Stomach (tissue), 4 donors: ENCODE measurements around the gene MYOG.

Experiments used
- POLR2A ChIP-seq, 4 donors: fragments of 450-650 bp; IDR thresholded peaks; one replicate each; pipeline ENCODE4 v1.6.1; 2016; ENCODE audit warnings: antibody characterized with exemption in 4 of 4, control low read depth in 2 of 4, mild to moderate bottlenecking in 1 of 4, moderate library complexity in 1 of 4
- TF ChIP-seq, protein P1 (sequence below), 7 experiments: fragments of 450-650 bp in 4 of 7; fragments of 200-600 bp in 3 of 7; sonication (generic) in 3 of 7; IDR thresholded peaks; one replicate each; pipeline ENCODE4 v1.5.1; 2016 to 2019; ENCODE audit warnings: antibody characterized with exemption in 7 of 7, control low read depth in 2 of 7, mild to moderate bottlenecking in 1 of 7

DNA sequence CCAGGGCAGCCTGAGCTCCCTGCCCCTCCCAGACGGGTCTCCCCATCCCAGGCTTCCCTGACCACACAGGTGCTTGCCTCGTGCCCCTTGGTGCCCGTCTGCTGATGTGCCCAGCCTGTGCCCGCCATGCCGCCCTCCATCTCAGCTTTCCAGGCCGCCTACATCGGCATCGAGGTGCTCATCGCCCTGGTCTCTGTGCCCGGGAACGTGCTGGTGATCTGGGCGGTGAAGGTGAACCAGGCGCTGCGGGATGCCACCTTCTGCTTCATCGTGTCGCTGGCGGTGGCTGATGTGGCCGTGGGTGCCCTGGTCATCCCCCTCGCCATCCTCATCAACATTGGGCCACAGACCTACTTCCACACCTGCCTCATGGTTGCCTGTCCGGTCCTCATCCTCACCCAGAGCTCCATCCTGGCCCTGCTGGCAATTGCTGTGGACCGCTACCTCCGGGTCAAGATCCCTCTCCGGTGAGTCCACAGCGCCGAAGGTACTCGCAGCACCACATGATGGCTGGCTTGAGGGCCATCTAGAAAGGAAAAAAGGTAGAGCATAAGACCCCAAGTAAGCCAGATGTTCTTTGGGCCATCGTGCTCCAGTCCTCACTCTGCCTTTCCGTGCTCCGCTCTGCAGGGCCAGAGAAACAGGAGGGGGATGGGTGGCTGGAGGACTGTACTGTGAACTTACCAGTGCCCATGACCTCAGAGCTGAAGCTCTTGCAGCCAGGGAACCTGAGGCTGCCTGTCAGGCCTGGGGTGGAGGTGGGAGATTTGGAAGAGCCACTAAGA is 43.1 kb upstream of the MYOG start:
- TF ChIP-seq POLR2A (IDR thresholded peaks at IDR 0.05), result no peak
- TF ChIP-seq, protein P1, sequence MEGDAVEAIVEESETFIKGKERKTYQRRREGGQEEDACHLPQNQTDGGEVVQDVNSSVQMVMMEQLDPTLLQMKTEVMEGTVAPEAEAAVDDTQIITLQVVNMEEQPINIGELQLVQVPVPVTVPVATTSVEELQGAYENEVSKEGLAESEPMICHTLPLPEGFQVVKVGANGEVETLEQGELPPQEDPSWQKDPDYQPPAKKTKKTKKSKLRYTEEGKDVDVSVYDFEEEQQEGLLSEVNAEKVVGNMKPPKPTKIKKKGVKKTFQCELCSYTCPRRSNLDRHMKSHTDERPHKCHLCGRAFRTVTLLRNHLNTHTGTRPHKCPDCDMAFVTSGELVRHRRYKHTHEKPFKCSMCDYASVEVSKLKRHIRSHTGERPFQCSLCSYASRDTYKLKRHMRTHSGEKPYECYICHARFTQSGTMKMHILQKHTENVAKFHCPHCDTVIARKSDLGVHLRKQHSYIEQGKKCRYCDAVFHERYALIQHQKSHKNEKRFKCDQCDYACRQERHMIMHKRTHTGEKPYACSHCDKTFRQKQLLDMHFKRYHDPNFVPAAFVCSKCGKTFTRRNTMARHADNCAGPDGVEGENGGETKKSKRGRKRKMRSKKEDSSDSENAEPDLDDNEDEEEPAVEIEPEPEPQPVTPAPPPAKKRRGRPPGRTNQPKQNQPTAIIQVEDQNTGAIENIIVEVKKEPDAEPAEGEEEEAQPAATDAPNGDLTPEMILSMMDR (IDR thresholded peaks at IDR 0.05), result no peak
